GM12878 (cell line): ENCODE data around the gene WNT9A. TPM values are rescaled to one million over a fixed set of nuclear protein-coding genes. Genes with fewer than 3 reads are reported as not detected.

Source experiments
- ATAC-seq: fragments of 200-7000 bp; cut with Tn5 transposase; 3 replicates; pipeline ENCODE4 v1.9.1; 2020; ENCODE audit warnings: mild to moderate bottlenecking, moderate library complexity
- BruUV-seq: library from RNA; stranded (reverse); fragments of 400-500 nt; replicated peaks from 2 replicates; lab custom pipeline; 2021; lab: Mats Ljungman, UMichigan
- CTCF ChIA-PET: fragments of 300-600 bp; sonication (Branson Sonifier 250); formaldehyde crosslinking; extraction: SDS; loops from one replicate; lab custom pipeline; 2021; ENCODE audit warnings: inconsistent platforms; lab: Yijun Ruan, JAX
- POLR2A ChIA-PET: fragments of 350-600 bp; formaldehyde crosslinking; extraction: SDS; loops from one replicate; lab custom pipeline; 2021; ENCODE audit warnings: inconsistent platforms; lab: Charles Lee
- RAD21 ChIA-PET: fragments of 300-600 bp; sonication (Branson Sonifier 250); formaldehyde crosslinking; loops from one replicate; lab custom pipeline; 2023; ENCODE audit warnings: antibody characterized with exemption; ENCODE audit not compliant: unreplicated experiment; lab: Charles Lee
- SMC1A ChIA-PET: fragments of 300-600 bp; sonication (Branson Sonifier 250); formaldehyde crosslinking; loops from one replicate; lab custom pipeline; 2023; ENCODE audit not compliant: unreplicated experiment, uncharacterized antibody; lab: Charles Lee
- DNase-seq: peaks from one replicate; pipeline ENCODE4 v3.0.0-alpha.2; 2011; ENCODE audit warnings: low read depth, low spot score
- FAIRE-seq: peaks from 3 replicates; lab custom pipeline; 2011; peaks lifted over from hg19 to GRCh38; lab: Jason Lieb, UNC
- H2AFZ ChIP-seq: 2 replicates; pipeline ENCODE4 v1.6.0; 2011; ENCODE audit warnings: low read depth, low read length, control low read depth; ENCODE audit not compliant: control insufficient read depth
- H3K27ac ChIP-seq: 2 replicates; pipeline ENCODE4 v1.5.1; 2011; ENCODE audit warnings: control low read depth; ENCODE audit not compliant: control insufficient read depth, insufficient read depth
- H3K27me3 ChIP-seq, 2 experiments: replicated peaks in 1 of 2; 2 replicates each; pipeline versions ENCODE4 v1.6.0 to v1.6.1; 2011; ENCODE audit warnings: low read length in 1 of 2; ENCODE audit not compliant: control insufficient read depth in 2 of 2, insufficient read depth in 2 of 2
- H3K36me3 ChIP-seq, 2 experiments: 2 replicates each; pipeline ENCODE4 v1.5.1; 2011; ENCODE audit warnings: low read length in 1 of 2; ENCODE audit not compliant: control insufficient read depth in 2 of 2, insufficient read depth in 2 of 2
- H3K4me1 ChIP-seq: 2 replicates; pipeline ENCODE4 v1.6.1; 2011; ENCODE audit warnings: mild to moderate bottlenecking, low read length, moderate library complexity, mixed read lengths; ENCODE audit not compliant: control insufficient read depth, insufficient read depth
- H3K4me2 ChIP-seq: 2 replicates; pipeline ENCODE4 v1.6.0; 2011; ENCODE audit warnings: control low read depth; ENCODE audit not compliant: control insufficient read depth, insufficient read depth
- H3K4me3 ChIP-seq: fragments of 200-600 bp; sonication (generic); 2 replicates; pipeline ENCODE4 v1.5.1; 2016
- H3K79me2 ChIP-seq: 2 replicates; pipeline ENCODE4 v1.6.0; 2011; ENCODE audit warnings: low read length; ENCODE audit not compliant: control insufficient read depth, insufficient read depth
- H3K9ac ChIP-seq: 2 replicates; pipeline ENCODE4 v1.8.0; 2011; ENCODE audit warnings: low read length, control low read depth, mixed read lengths; ENCODE audit not compliant: control insufficient read depth, insufficient read depth
- H3K9me3 ChIP-seq: replicated peaks from 3 replicates; pipeline ENCODE4 v1.5.1; 2011; ENCODE audit warnings: mild to moderate bottlenecking, low read length; ENCODE audit not compliant: control insufficient read depth, insufficient read depth
- H4K20me1 ChIP-seq: 2 replicates; pipeline ENCODE4 v1.6.0; 2011; ENCODE audit not compliant: control insufficient read depth, insufficient read depth
- CHD2 ChIP-seq: IDR thresholded peaks from 2 replicates; pipeline ENCODE4 v1.6.1; 2011; ENCODE audit warnings: low read depth, low read length, improper control_type of control experiment, borderline replicate concordance
- HCFC1 ChIP-seq: fragments of 150-350 bp; IDR thresholded peaks from 2 replicates; pipeline ENCODE4 v1.6.1; 2014; ENCODE audit warnings: low read length
- NBN ChIP-seq: fragments of 450-650 bp; IDR thresholded peaks from 2 replicates; pipeline ENCODE4 v1.6.1; 2016
- POLR2A ChIP-seq: IDR thresholded peaks from 2 replicates; pipeline ENCODE4 v1.6.1; 2011; ENCODE audit warnings: low read depth, mild to moderate bottlenecking, low read length
- RFX5 ChIP-seq: IDR thresholded peaks from 2 replicates; pipeline ENCODE4 v1.6.1; 2011; ENCODE audit warnings: low read depth, low read length, improper control_type of control experiment
- SMAD1 ChIP-seq: fragments of 450-650 bp; IDR thresholded peaks from 2 replicates; pipeline ENCODE4 v1.6.1; 2018; ENCODE audit warnings: mild to moderate bottlenecking, low read depth; ENCODE audit not compliant: partially characterized antibody
- SREBF1 ChIP-seq: IDR thresholded peaks from 2 replicates; pipeline ENCODE4 v1.6.1; 2012; ENCODE audit warnings: mild to moderate bottlenecking, low read length
- SUZ12 ChIP-seq: fragments of 200-600 bp; sonication (generic); IDR thresholded peaks from one replicate; pipeline ENCODE4 v1.6.1; 2018; ENCODE audit warnings: antibody characterized with exemption, mild to moderate bottlenecking; ENCODE audit not compliant: unreplicated experiment
- TCF12 ChIP-seq: IDR thresholded peaks from 2 replicates; pipeline ENCODE4 v1.6.1; 2011; ENCODE audit warnings: low read depth, mild to moderate bottlenecking, low read length
- ZBED1 ChIP-seq: IDR thresholded peaks from 2 replicates; pipeline ENCODE4 v1.6.1; 2016; ENCODE audit warnings: borderline replicate concordance
- WGBS: methylation state at CpG from one replicate; pipeline ENCODE4 v1.1.6; 2016; ENCODE audit warnings: low lambda C conversion rate; ENCODE audit not compliant: insufficient replicate concordance, insufficient coverage; ENCODE audit errors: missing lambda C conversion rate; 5-methylcytosine and 5-hydroxymethylcytosine counted together
- in situ Hi-C: fragments of 300-500 bp; cut with MboI; formaldehyde crosslinking; loops from 9 replicates; pipeline ENCODE4 v1.14.3; 2018; ENCODE audit warnings: mixed read lengths
- intact Hi-C: fragments of 100-400 bp; cut with micrococcal nuclease; formaldehyde crosslinking; loops from one replicate; pipeline ENCODE4 v1.14.2; 2022; ENCODE audit not compliant: unreplicated experiment
- polyA plus RNA-seq, 11 experiments: library from polyadenylated mRNA; depleted of rRNA in 4 of 11; unstranded in 6 of 11; stranded (reverse) in 5 of 11; fragments of >200 nt; fragmentation: Nextera tagmentation in 4 of 11; fragmentation: Illumina TruSeq in 1 of 11; extraction: Ambion mirVana in 4 of 11; extraction: Trizol in 1 of 11; gene quantifications; 1 replicate in 1 of 11; 2 replicates in 10 of 11; pipeline versions ENCODE4 v1.2.1 to v1.2.3, GENCODE V29; 2011 to 2016; ENCODE audit warnings: inconsistent platforms in 2 of 11, missing spikeins in 2 of 11, low read depth in 1 of 11
- total RNA-seq, 4 experiments: library from RNA; depleted of rRNA in 3 of 4; stranded (reverse); fragments of >200 nt in 3 of 4; fragmentation: Illumina TruSeq in 1 of 4; extraction: Trizol in 1 of 4; gene quantifications; 2 replicates each; pipeline versions ENCODE4 v1.2.1 to v1.2.3, GENCODE V29; 2013 to 2021
- TF ChIP-seq, protein P1 (sequence below): fragments of 450-650 bp; IDR thresholded peaks from 2 replicates; pipeline ENCODE4 v1.6.1; 2017; ENCODE audit warnings: borderline replicate concordance
- TF ChIP-seq, protein P2 (sequence below): fragments of 450-650 bp; IDR thresholded peaks from 2 replicates; pipeline ENCODE4 v1.6.1; 2016; ENCODE audit warnings: mild to moderate bottlenecking, moderate library complexity, borderline replicate concordance
- TF ChIP-seq, protein P3 (sequence below): fragments of 450-650 bp; IDR thresholded peaks from 2 replicates; pipeline ENCODE4 v1.6.1; 2017; ENCODE audit warnings: mild to moderate bottlenecking, moderate library complexity
- TF ChIP-seq, protein P4 (sequence below): IDR thresholded peaks from 2 replicates; pipeline ENCODE4 v1.6.1; 2011; ENCODE audit warnings: borderline replicate concordance, low read depth, mild to moderate bottlenecking, moderate library complexity, mixed read lengths, low read length; ENCODE audit not compliant: insufficient read depth; ENCODE audit errors: extremely low read length

WNT9A gene
- total and polyA plus RNA-seq, 10 of the 15 experiments (the other 5 are each of a cell fraction or from before 2014, with no cell fraction given) = not detected

DNA sequence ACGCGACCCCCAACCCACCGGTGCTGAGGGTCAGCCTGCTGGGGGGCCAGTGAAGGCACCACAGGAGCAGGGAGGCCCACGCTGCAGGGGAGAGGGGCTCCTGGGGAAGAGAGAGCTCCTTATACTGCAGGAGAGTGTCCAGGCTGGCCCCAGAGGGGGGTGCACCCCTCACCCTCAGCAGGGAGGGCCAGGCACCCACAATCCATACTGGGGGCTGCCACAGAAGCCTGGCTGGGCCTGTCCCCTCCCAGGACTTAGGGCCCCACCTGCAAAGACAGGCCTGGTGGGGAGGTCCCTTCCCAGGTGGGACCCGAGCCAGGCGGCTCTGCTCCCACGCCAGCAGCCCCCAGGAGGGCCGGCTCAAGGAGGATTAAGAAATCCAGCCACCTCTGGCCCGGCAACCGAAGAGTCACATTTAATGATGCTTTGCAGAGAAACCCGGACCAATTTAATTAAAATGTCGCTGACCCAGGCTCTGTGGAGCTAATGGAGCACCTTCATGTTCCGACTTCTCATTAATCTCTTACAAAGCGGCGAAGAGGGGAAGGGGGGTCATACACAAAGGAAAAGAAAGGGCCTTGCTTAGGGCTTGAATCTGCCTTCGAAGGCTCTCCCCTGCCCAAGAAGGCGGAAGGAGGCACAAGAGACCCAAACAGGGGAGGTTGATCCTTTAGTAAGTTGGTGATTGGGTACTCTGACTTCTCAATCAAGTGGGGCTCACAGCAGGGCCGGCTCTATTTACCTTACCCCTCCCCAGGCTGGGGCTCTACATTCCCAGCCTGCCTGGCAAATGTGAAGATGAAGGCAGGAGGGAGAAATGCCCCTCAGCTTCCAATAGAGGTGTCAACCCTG is 25.0 kb downstream of the WNT9A start:
- no peak overlapping the region for H2AFZ ChIP-seq
- H3K27ac ChIP-seq = no peak overlapping the region
- H3K36me3 ChIP-seq = no peaks in the 10 kb centered on the region
- H3K4me1 ChIP-seq = no peaks in the 10 kb centered on the region
- no peaks in the 10 kb centered on the region for H3K27me3 ChIP-seq
- no peaks in the 10 kb centered on the region for H3K79me2 ChIP-seq
- ChIA-PET POLR2A (no interaction called here), RAD21 (no interaction called here), SMC1A (no interaction called here), CTCF (no interaction called here)
- in situ Hi-C loops = no loop called here
- H3K4me2 ChIP-seq = no peak overlapping the region
- H4K20me1 ChIP-seq = no peaks in the 10 kb centered on the region
- H3K4me3 ChIP-seq = no peak overlapping the region
- no peak for DNase-seq
- no peak for FAIRE-seq
- no TSS peak for BruUV-seq
- intact Hi-C loops = no loop called here
- 18% methylated on average over 18 of the region's 18 CpGs for WGBS
- ATAC-seq = no peak
- no peaks in the 10 kb centered on the region for H3K9me3 ChIP-seq
- H3K9ac ChIP-seq = no peak overlapping the region
- TF ChIP-seq, protein P1, sequence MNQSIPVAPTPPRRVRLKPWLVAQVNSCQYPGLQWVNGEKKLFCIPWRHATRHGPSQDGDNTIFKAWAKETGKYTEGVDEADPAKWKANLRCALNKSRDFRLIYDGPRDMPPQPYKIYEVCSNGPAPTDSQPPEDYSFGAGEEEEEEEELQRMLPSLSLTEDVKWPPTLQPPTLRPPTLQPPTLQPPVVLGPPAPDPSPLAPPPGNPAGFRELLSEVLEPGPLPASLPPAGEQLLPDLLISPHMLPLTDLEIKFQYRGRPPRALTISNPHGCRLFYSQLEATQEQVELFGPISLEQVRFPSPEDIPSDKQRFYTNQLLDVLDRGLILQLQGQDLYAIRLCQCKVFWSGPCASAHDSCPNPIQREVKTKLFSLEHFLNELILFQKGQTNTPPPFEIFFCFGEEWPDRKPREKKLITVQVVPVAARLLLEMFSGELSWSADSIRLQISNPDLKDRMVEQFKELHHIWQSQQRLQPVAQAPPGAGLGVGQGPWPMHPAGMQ = no peak
- no peak for TF ChIP-seq HCFC1
- TF ChIP-seq RFX5 = no peak
- no peak for TF ChIP-seq NBN
- no peak for TF ChIP-seq SMAD1
- no peak for TF ChIP-seq ZBED1
- TF ChIP-seq, protein P2, sequence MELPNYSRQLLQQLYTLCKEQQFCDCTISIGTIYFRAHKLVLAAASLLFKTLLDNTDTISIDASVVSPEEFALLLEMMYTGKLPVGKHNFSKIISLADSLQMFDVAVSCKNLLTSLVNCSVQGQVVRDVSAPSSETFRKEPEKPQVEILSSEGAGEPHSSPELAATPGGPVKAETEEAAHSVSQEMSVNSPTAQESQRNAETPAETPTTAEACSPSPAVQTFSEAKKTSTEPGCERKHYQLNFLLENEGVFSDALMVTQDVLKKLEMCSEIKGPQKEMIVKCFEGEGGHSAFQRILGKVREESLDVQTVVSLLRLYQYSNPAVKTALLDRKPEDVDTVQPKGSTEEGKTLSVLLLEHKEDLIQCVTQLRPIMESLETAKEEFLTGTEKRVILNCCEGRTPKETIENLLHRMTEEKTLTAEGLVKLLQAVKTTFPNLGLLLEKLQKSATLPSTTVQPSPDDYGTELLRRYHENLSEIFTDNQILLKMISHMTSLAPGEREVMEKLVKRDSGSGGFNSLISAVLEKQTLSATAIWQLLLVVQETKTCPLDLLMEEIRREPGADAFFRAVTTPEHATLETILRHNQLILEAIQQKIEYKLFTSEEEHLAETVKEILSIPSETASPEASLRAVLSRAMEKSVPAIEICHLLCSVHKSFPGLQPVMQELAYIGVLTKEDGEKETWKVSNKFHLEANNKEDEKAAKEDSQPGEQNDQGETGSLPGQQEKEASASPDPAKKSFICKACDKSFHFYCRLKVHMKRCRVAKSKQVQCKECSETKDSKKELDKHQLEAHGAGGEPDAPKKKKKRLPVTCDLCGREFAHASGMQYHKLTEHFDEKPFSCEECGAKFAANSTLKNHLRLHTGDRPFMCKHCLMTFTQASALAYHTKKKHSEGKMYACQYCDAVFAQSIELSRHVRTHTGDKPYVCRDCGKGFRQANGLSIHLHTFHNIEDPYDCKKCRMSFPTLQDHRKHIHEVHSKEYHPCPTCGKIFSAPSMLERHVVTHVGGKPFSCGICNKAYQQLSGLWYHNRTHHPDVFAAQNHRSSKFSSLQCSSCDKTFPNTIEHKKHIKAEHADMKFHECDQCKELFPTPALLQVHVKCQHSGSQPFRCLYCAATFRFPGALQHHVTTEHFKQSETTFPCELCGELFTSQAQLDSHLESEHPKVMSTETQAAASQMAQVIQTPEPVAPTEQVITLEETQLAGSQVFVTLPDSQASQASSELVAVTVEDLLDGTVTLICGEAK = no peak
- TF ChIP-seq, protein P3, sequence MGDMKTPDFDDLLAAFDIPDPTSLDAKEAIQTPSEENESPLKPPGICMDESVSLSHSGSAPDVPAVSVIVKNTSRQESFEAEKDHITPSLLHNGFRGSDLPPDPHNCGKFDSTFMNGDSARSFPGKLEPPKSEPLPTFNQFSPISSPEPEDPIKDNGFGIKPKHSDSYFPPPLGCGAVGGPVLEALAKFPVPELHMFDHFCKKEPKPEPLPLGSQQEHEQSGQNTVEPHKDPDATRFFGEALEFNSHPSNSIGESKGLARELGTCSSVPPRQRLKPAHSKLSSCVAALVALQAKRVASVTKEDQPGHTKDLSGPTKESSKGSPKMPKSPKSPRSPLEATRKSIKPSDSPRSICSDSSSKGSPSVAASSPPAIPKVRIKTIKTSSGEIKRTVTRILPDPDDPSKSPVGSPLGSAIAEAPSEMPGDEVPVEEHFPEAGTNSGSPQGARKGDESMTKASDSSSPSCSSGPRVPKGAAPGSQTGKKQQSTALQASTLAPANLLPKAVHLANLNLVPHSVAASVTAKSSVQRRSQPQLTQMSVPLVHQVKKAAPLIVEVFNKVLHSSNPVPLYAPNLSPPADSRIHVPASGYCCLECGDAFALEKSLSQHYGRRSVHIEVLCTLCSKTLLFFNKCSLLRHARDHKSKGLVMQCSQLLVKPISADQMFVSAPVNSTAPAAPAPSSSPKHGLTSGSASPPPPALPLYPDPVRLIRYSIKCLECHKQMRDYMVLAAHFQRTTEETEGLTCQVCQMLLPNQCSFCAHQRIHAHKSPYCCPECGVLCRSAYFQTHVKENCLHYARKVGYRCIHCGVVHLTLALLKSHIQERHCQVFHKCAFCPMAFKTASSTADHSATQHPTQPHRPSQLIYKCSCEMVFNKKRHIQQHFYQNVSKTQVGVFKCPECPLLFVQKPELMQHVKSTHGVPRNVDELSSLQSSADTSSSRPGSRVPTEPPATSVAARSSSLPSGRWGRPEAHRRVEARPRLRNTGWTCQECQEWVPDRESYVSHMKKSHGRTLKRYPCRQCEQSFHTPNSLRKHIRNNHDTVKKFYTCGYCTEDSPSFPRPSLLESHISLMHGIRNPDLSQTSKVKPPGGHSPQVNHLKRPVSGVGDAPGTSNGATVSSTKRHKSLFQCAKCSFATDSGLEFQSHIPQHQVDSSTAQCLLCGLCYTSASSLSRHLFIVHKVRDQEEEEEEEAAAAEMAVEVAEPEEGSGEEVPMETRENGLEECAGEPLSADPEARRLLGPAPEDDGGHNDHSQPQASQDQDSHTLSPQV = no peak
- no peak for TF ChIP-seq SUZ12
- TF ChIP-seq TCF12 = no peak
- TF ChIP-seq POLR2A = no peak
- TF ChIP-seq, protein P4, sequence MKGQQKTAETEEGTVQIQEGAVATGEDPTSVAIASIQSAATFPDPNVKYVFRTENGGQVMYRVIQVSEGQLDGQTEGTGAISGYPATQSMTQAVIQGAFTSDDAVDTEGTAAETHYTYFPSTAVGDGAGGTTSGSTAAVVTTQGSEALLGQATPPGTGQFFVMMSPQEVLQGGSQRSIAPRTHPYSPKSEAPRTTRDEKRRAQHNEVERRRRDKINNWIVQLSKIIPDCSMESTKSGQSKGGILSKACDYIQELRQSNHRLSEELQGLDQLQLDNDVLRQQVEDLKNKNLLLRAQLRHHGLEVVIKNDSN = no peak
- no peak for TF ChIP-seq SREBF1
- no peak for TF ChIP-seq CHD2
